WTC11 (cell line): ENCODE results near the gene KDM4B. TPM values are rescaled to one million over a fixed set of nuclear protein-coding genes. Genes with fewer than 3 reads are reported as not detected.

ENCODE experiments used
- ATAC-seq: fragments of 200-7000 bp; cut with Tn5 transposase; 2 replicates; pipeline ENCODE4 v1.10.0; 2021; ENCODE audit warnings: mild to moderate bottlenecking, moderate library complexity
- CTCF ChIA-PET: fragments of 300-600 bp; sonication (Branson Sonifier 250); formaldehyde crosslinking; loops from one replicate; lab custom pipeline; 2021; ENCODE audit warnings: antibody characterized with exemption; lab: Charles Lee
- POLR2A ChIA-PET: fragments of 350-600 bp; sonication (Branson Sonifier 250); formaldehyde crosslinking; loops from one replicate; lab custom pipeline; 2021; ENCODE audit warnings: antibody characterized with exemption; lab: Charles Lee
- DNase-seq: peaks from one replicate; pipeline ENCODE4 v3.0.0; 2021; ENCODE audit warnings: low spot score
- H3K27ac Mint-ChIP-seq: 2 replicates; pipeline ENCODE4 v1.8.0; 2021; ENCODE audit warnings: mixed read lengths
- H3K27me3 Mint-ChIP-seq: 2 replicates; pipeline ENCODE4 v1.8.0; 2021; ENCODE audit warnings: low read depth, mild to moderate bottlenecking, moderate library complexity, mixed read lengths
- H3K36me3 Mint-ChIP-seq: 2 replicates; pipeline ENCODE4 v1.8.0; 2021; ENCODE audit warnings: mixed read lengths
- H3K4me1 Mint-ChIP-seq: 2 replicates; pipeline ENCODE4 v1.8.0; 2022; ENCODE audit warnings: mixed read lengths
- H3K4me3 Mint-ChIP-seq: 2 replicates; pipeline ENCODE4 v1.8.0; 2021; ENCODE audit warnings: mild to moderate bottlenecking, moderate library complexity, mixed read lengths
- H3K9me3 Mint-ChIP-seq: 2 replicates; pipeline ENCODE4 v1.8.0; 2021; ENCODE audit warnings: mixed read lengths
- AFF4 ChIP-seq: sonication (generic); formaldehyde crosslinking; IDR thresholded peaks from 2 replicates; pipeline ENCODE4 v1.8.1; 2023; ENCODE audit warnings: mild to moderate bottlenecking, missing genetic modification reagents, borderline replicate concordance
- ATF2 ChIP-seq: sonication (generic); formaldehyde crosslinking; IDR thresholded peaks from 2 replicates; pipeline ENCODE4 v1.8.1; 2022; ENCODE audit warnings: low read depth, missing genetic modification reagents, borderline replicate concordance
- ATF3 ChIP-seq: sonication (generic); formaldehyde crosslinking; conservative IDR thresholded peaks from 2 replicates; pipeline ENCODE4 v1.8.1; 2022; ENCODE audit warnings: mild to moderate bottlenecking, missing genetic modification reagents
- E2F1 ChIP-seq: sonication (generic); formaldehyde crosslinking; IDR thresholded peaks from 2 replicates; pipeline ENCODE4 v1.8.0; 2022; ENCODE audit warnings: mild to moderate bottlenecking, missing genetic modification reagents
- FOXP4 ChIP-seq: sonication (generic); formaldehyde crosslinking; IDR thresholded peaks from 2 replicates; pipeline ENCODE4 v1.8.0; 2022; ENCODE audit warnings: mild to moderate bottlenecking, missing genetic modification reagents
- GABPB1 ChIP-seq: sonication (generic); formaldehyde crosslinking; IDR thresholded peaks from 2 replicates; pipeline ENCODE4 v1.8.1; 2023; ENCODE audit warnings: mild to moderate bottlenecking, missing genetic modification reagents
- HMGA2 ChIP-seq: fragments of 250-450 bp; sonication (Bioruptor Pico); IDR thresholded peaks from 2 replicates; pipeline ENCODE4 v1.4.0; 2021; ENCODE audit warnings: mild to moderate bottlenecking, moderate library complexity
- MLX ChIP-seq: sonication (generic); formaldehyde crosslinking; IDR thresholded peaks from 2 replicates; pipeline ENCODE4 v1.8.1; 2023; ENCODE audit warnings: mild to moderate bottlenecking, missing genetic modification reagents, moderate library complexity
- MYBL2 ChIP-seq: sonication (generic); formaldehyde crosslinking; IDR thresholded peaks from 2 replicates; pipeline ENCODE4 v1.8.1; 2023; ENCODE audit warnings: mild to moderate bottlenecking, moderate library complexity, missing genetic modification reagents
- OVOL2 ChIP-seq: fragments of 250-450 bp; sonication (Bioruptor Pico); IDR thresholded peaks from 2 replicates; pipeline ENCODE4 v1.9.0; 2021; ENCODE audit warnings: mild to moderate bottlenecking, borderline replicate concordance
- PREB ChIP-seq: sonication (generic); formaldehyde crosslinking; IDR thresholded peaks from 2 replicates; pipeline ENCODE4 v1.8.1; 2022; ENCODE audit warnings: mild to moderate bottlenecking, missing genetic modification reagents, moderate library complexity, borderline replicate concordance
- SMAD3 ChIP-seq: sonication (generic); formaldehyde crosslinking; IDR thresholded peaks from 2 replicates; pipeline ENCODE4 v1.8.0; 2022; ENCODE audit warnings: missing genetic modification reagents, mild to moderate bottlenecking, borderline replicate concordance
- SMAD4 ChIP-seq: sonication (generic); formaldehyde crosslinking; IDR thresholded peaks from 2 replicates; pipeline ENCODE4 v1.8.0; 2022; ENCODE audit warnings: mild to moderate bottlenecking, missing genetic modification reagents
- ZBTB21 ChIP-seq: sonication (generic); formaldehyde crosslinking; IDR thresholded peaks from 2 replicates; pipeline ENCODE4 v1.8.1; 2023; ENCODE audit warnings: mild to moderate bottlenecking, missing genetic modification reagents, borderline replicate concordance
- ZNF121 ChIP-seq: sonication (generic); formaldehyde crosslinking; IDR thresholded peaks from 2 replicates; pipeline ENCODE4 v1.8.0; 2023; ENCODE audit warnings: missing genetic modification reagents
- ZNF263 ChIP-seq: sonication (generic); formaldehyde crosslinking; IDR thresholded peaks from 2 replicates; pipeline ENCODE4 v1.8.1; 2022; ENCODE audit warnings: low read depth, mild to moderate bottlenecking, moderate library complexity, missing genetic modification reagents
- ZNF671 ChIP-seq: fragments of 250-450 bp; sonication (Bioruptor Pico); IDR thresholded peaks from 2 replicates; pipeline ENCODE4 v1.8.0; 2021; ENCODE audit warnings: mild to moderate bottlenecking
- total RNA-seq: library from RNA; stranded (reverse); gene quantifications from 3 replicates; pipeline ENCODE4 v1.2.3, GENCODE V29; 2021

The KDM4B gene
- total RNA-seq, 1 experiment from 2014 or later = 43.2 TPM

GRCh38 chr19:5102520-5102919, 133.6 kb downstream of the KDM4B start (continued):
- no peak for TF ChIP-seq ATF2 (CRISPR knock-in tag)
- TF ChIP-seq, all 79 proteins: peak for 0

GRCh38 chr19:5103061-5103701, 134.3 kb downstream of the KDM4B start:
- Mint-ChIP-seq H3K4me1 (no peaks in the 10 kb centered on the region), H3K27me3 (no peaks in the 10 kb centered on the region), H3K4me3 (no peak overlapping the region), H3K36me3 (peaks cover 30% of the 10 kb centered on the region), H3K27ac (no peak overlapping the region), H3K9me3 (peaks cover 27% of the 10 kb centered on the region)
- TF ChIP-seq MYBL2 (CRISPR knock-in tag) = no peak
- no peak for TF ChIP-seq HMGA2 (CRISPR knock-in tag)
- TF ChIP-seq ZNF671 (CRISPR knock-in tag) = no peak
- no peak for TF ChIP-seq PREB (CRISPR knock-in tag)
- no peak for TF ChIP-seq SMAD3 (CRISPR knock-in tag)
- no peak for TF ChIP-seq OVOL2
- TF ChIP-seq ZNF121 (CRISPR knock-in tag) = no peak
- no peak for TF ChIP-seq ZNF263 (CRISPR knock-in tag)
- no peak for TF ChIP-seq GABPB1 (CRISPR knock-in tag)
- no peak for TF ChIP-seq MLX (CRISPR knock-in tag)
- TF ChIP-seq ZBTB21 (CRISPR knock-in tag) = no peak
- no peak for TF ChIP-seq SMAD4 (CRISPR knock-in tag)
- no peak for TF ChIP-seq ATF3
- no peak for TF ChIP-seq E2F1 (CRISPR knock-in tag)
- TF ChIP-seq FOXP4 (CRISPR knock-in tag) = no peak
- TF ChIP-seq AFF4 = no peak
- ChIA-PET POLR2A (no interaction called here), CTCF (interaction anchor here (3.7 kb wide), 1 partner anchor 16 kb away, joined by 16 read pairs; no protein-coding TSS in a partner anchor)
- ATAC-seq (no peak), DNase-seq (no peak)
